ENCODE data around the gene FERMT3.

GRCh38 chr11:64220271-64220670, 13.8 kb downstream of the FERMT3 start:
- no peak for TF ChIP-seq CTCF (IDR thresholded peaks at IDR 0.05; ENCODE audit: low read depth, low read length, missing input control)
- TF ChIP-seq RAD21 (IDR thresholded peaks at IDR 0.05): no peak
- TF ChIP-seq JUND (IDR thresholded peaks at IDR 0.05): no peak
- TF ChIP-seq TAF1 (conservative IDR thresholded peaks at IDR 0.05): no peak
- no peak for TF ChIP-seq MAX (IDR thresholded peaks at IDR 0.05)
